GM23338 (cell line): ENCODE results near the gene EXOC3L1. TPM values are rescaled to one million over a fixed set of nuclear protein-coding genes. Genes with fewer than 3 reads are reported as not detected.

Experiments used
- ATAC-seq: fragments of 200-7000 bp; cut with Tn5 transposase; 3 replicates; pipeline ENCODE4 v1.9.1; 2020
- DNase-seq: peaks from one replicate; pipeline ENCODE4 v3.0.0-alpha.2; 2015; ENCODE audit warnings: low spot score
- H2AFZ ChIP-seq: fragments of 200-600 bp; sonication (generic); 2 replicates; pipeline ENCODE4 v1.8.0; 2016; ENCODE audit warnings: antibody characterized with exemption, mild to moderate bottlenecking, moderate library complexity
- H3F3A ChIP-seq: fragments of 200-600 bp; sonication (generic); replicated peaks from 2 replicates; pipeline ENCODE4 v1.8.0; 2017; ENCODE audit warnings: antibody characterized with exemption, mixed run types, low read depth
- H3K27ac ChIP-seq: fragments of 200-600 bp; sonication (generic); 2 replicates; pipeline ENCODE4 v1.6.1; 2016; ENCODE audit warnings: low read depth
- H3K27me3 ChIP-seq: fragments of 200-600 bp; sonication (generic); 2 replicates; pipeline ENCODE4 v1.8.0; 2016; ENCODE audit warnings: mild to moderate bottlenecking, mixed run types, moderate library complexity; ENCODE audit not compliant: insufficient read depth
- H3K36me3 ChIP-seq: fragments of 200-600 bp; sonication (generic); 2 replicates; pipeline ENCODE4 v1.8.0; 2016; ENCODE audit warnings: mild to moderate bottlenecking; ENCODE audit not compliant: insufficient read depth
- H3K4me1 ChIP-seq: fragments of 200-600 bp; sonication (generic); 2 replicates; pipeline ENCODE4 v1.8.0; 2016; ENCODE audit warnings: mild to moderate bottlenecking, moderate library complexity; ENCODE audit not compliant: insufficient read depth
- H3K4me2 ChIP-seq: fragments of 200-600 bp; sonication (generic); 2 replicates; pipeline ENCODE4 v1.7.1; 2017; ENCODE audit warnings: mixed run types
- H3K4me3 ChIP-seq: fragments of 200-600 bp; sonication (generic); 2 replicates; pipeline ENCODE4 v1.6.1; 2016; ENCODE audit warnings: mixed run types
- H3K79me2 ChIP-seq: fragments of 200-600 bp; sonication (generic); replicated peaks from 2 replicates; pipeline ENCODE4 v1.8.0; 2017; ENCODE audit warnings: mild to moderate bottlenecking; ENCODE audit not compliant: insufficient read depth
- H3K9me2 ChIP-seq: fragments of 200-600 bp; sonication (generic); 2 replicates; pipeline ENCODE4 v1.8.0; 2017; ENCODE audit not compliant: insufficient read depth
- H4K20me1 ChIP-seq: fragments of 200-600 bp; sonication (generic); replicated peaks from 2 replicates; pipeline ENCODE4 v1.8.0; 2017; ENCODE audit warnings: mild to moderate bottlenecking; ENCODE audit not compliant: insufficient read depth
- H3K27ac Mint-ChIP-seq: 2 replicates; pipeline ENCODE4 v1.8.0; 2020; ENCODE audit warnings: inconsistent platforms, mild to moderate bottlenecking, moderate library complexity, mixed read lengths
- H3K27me3 Mint-ChIP-seq: 3 replicates; pipeline ENCODE4 v1.8.0; 2022; ENCODE audit warnings: low read depth, mild to moderate bottlenecking, moderate library complexity, mixed read lengths, inconsistent platforms; ENCODE audit not compliant: insufficient read depth, poor library complexity
- H3K36me3 Mint-ChIP-seq: 3 replicates; pipeline ENCODE4 v1.8.0; 2021; ENCODE audit warnings: low read depth, mild to moderate bottlenecking, inconsistent platforms, moderate library complexity, mixed read lengths
- H3K4me1 Mint-ChIP-seq: 3 replicates; pipeline ENCODE4 v1.8.0; 2020; ENCODE audit warnings: mild to moderate bottlenecking, inconsistent platforms, mixed read lengths
- H3K4me3 Mint-ChIP-seq: 3 replicates; pipeline ENCODE4 v1.8.0; 2021; ENCODE audit warnings: moderate library complexity, mild to moderate bottlenecking, inconsistent platforms, mixed read lengths
- H3K9me3 Mint-ChIP-seq: 3 replicates; pipeline ENCODE4 v1.8.0; 2020; ENCODE audit warnings: moderate library complexity, mild to moderate bottlenecking, inconsistent platforms, mixed read lengths
- EZH2 ChIP-seq: fragments of 200-600 bp; sonication (generic); IDR thresholded peaks from one replicate; pipeline ENCODE4 v1.8.0; 2017; ENCODE audit warnings: antibody characterized with exemption, mild to moderate bottlenecking, low read depth; ENCODE audit not compliant: unreplicated experiment
- POLR2AphosphoS5 ChIP-seq: IDR thresholded peaks from 2 replicates; pipeline ENCODE4 v1.6.1; 2016; ENCODE audit warnings: antibody characterized with exemption, low read depth
- REST ChIP-seq: IDR thresholded peaks from one replicate; pipeline ENCODE4 v1.6.1; 2018; ENCODE audit warnings: antibody characterized with exemption; ENCODE audit not compliant: unreplicated experiment
- STAT1 ChIP-seq: IDR thresholded peaks from one replicate; pipeline ENCODE4 v1.6.1; 2016; ENCODE audit warnings: antibody characterized with exemption; ENCODE audit not compliant: unreplicated experiment
- ZNF331 ChIP-seq: fragments of 250-450 bp; sonication (Bioruptor Pico); IDR thresholded peaks from 2 replicates; pipeline ENCODE4 v1.5.0; 2020; ENCODE audit warnings: low read depth, mild to moderate bottlenecking, moderate library complexity
- ZNF462 ChIP-seq: fragments of 250-450 bp; sonication (Bioruptor Pico); IDR thresholded peaks from 2 replicates; pipeline ENCODE4 v1.5.0; 2020; ENCODE audit warnings: mild to moderate bottlenecking, moderate library complexity
- polyA plus RNA-seq: library from polyadenylated mRNA; unstranded; fragments of >200 nt; fragmentation: Nextera tagmentation; extraction: Ambion mirVana; gene quantifications from 2 replicates; pipeline ENCODE4 v1.2.1, GENCODE V29; 2016
- total RNA-seq: library from RNA; depleted of rRNA; stranded (reverse); fragments of >200 nt; shearing (Covaris generic); gene quantifications from 2 replicates; pipeline ENCODE4 v1.2.3, GENCODE V29; 2014
- TF ChIP-seq, protein P1 (sequence below), 2 experiments: fragments of 200-600 bp in 1 of 2; sonication (generic) in 1 of 2; conservative IDR thresholded peaks; 2 replicates each; pipeline versions ENCODE4 v1.5.1 to v1.6.1; 2016 to 2017; ENCODE audit warnings: antibody characterized with exemption in 2 of 2, low read depth in 2 of 2, mild to moderate bottlenecking in 2 of 2, moderate library complexity in 1 of 2
- TF ChIP-seq, protein P2 (sequence below): IDR thresholded peaks from 2 replicates; pipeline ENCODE4 v1.6.1; 2016; ENCODE audit warnings: antibody characterized with exemption

Gene EXOC3L1
- total and polyA plus RNA-seq, 2 experiments from 2014 or later, result 1.1 to 2.3 TPM

GRCh38 chr16:67184995-67185650 is 4.8 kb downstream of the EXOC3L1 start (continued):
- peak; percentile 97 for TF ChIP-seq REST
- no peak for TF ChIP-seq STAT1
- 0 out of 2 replicates have a peak, but pooled peaks have one; percentile 12 for TF ChIP-seq ZNF331
- TF ChIP-seq EZH2, result no peak
- no peak for TF ChIP-seq POLR2AphosphoS5
- TF ChIP-seq, protein P1, sequence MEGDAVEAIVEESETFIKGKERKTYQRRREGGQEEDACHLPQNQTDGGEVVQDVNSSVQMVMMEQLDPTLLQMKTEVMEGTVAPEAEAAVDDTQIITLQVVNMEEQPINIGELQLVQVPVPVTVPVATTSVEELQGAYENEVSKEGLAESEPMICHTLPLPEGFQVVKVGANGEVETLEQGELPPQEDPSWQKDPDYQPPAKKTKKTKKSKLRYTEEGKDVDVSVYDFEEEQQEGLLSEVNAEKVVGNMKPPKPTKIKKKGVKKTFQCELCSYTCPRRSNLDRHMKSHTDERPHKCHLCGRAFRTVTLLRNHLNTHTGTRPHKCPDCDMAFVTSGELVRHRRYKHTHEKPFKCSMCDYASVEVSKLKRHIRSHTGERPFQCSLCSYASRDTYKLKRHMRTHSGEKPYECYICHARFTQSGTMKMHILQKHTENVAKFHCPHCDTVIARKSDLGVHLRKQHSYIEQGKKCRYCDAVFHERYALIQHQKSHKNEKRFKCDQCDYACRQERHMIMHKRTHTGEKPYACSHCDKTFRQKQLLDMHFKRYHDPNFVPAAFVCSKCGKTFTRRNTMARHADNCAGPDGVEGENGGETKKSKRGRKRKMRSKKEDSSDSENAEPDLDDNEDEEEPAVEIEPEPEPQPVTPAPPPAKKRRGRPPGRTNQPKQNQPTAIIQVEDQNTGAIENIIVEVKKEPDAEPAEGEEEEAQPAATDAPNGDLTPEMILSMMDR (conservative IDR thresholded peaks at IDR 0.05; ENCODE audit: low read depth in 2 of 2), result peak; percentile 68 to 92
- TF ChIP-seq, protein P2, sequence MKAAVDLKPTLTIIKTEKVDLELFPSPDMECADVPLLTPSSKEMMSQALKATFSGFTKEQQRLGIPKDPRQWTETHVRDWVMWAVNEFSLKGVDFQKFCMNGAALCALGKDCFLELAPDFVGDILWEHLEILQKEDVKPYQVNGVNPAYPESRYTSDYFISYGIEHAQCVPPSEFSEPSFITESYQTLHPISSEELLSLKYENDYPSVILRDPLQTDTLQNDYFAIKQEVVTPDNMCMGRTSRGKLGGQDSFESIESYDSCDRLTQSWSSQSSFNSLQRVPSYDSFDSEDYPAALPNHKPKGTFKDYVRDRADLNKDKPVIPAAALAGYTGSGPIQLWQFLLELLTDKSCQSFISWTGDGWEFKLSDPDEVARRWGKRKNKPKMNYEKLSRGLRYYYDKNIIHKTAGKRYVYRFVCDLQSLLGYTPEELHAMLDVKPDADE, result no peak

GRCh38 chr16:67184453-67184994 is 5.4 kb downstream of the EXOC3L1 start:
- ATAC-seq (peak; percentile 21), DNase-seq (no peak)
- Histone ChIP-seq H3K79me2 (peaks cover 10% of the 10 kb centered on the region), H3K4me1 (peaks cover 14% of the 10 kb centered on the region), H3K4me3 (peak overlapping the region; percentile 63), H3K4me2 (peak overlapping the region; percentile 97), H3F3A (0 out of 2 replicates have a peak, but pooled peaks cover 3% of the 10 kb centered on the region), H3K36me3 (no peaks in the 10 kb centered on the region), H4K20me1 (no peaks in the 10 kb centered on the region), H2AFZ (peak overlapping the region; percentile 94), H3K9me2 (no peaks in the 10 kb centered on the region), H3K27me3 (peaks cover 28% of the 10 kb centered on the region), H3K27ac (no peak overlapping the region)
- Mint-ChIP-seq H3K4me1 (peaks cover 12% of the 10 kb centered on the region), H3K4me3 (peak overlapping the region; percentile 84), H3K36me3 (no peaks in the 10 kb centered on the region), H3K27me3 (peaks cover 30% of the 10 kb centered on the region), H3K9me3 (no peaks in the 10 kb centered on the region; the same call in 2 of the 3 replicates), H3K27ac (no peak overlapping the region)
- peak; percentile 18 for TF ChIP-seq EZH2
- TF ChIP-seq ZNF462 (CRISPR knock-in tag), result no peak
